K562 (cell line): ENCODE data around the gene MYADM. TPM values are rescaled to one million over a fixed set of nuclear protein-coding genes. Genes with fewer than 3 reads are reported as not detected.
A peak's percentile ranks its signal among the peaks of the same experiment; 100 is the strongest.

Experiments used
- BRCA1 ChIP-seq, 2 experiments: fragments of 450-650 bp in 1 of 2; sonication (generic) in 1 of 2; formaldehyde crosslinking in 1 of 2; IDR thresholded peaks; 2 replicates each; pipeline versions ENCODE4 v1.5.0 to v1.6.1; 2017 to 2020; ENCODE audit warnings: mild to moderate bottlenecking in 1 of 2, missing genetic modification reagents in 1 of 2
- GABPB1 ChIP-seq: sonication (generic); formaldehyde crosslinking; IDR thresholded peaks from 2 replicates; pipeline ENCODE4 v1.8.0; 2022; ENCODE audit warnings: mild to moderate bottlenecking, missing genetic modification reagents
- GABPB2 ChIP-seq: fragments of 250-450 bp; sonication (Bioruptor Pico); conservative IDR thresholded peaks from 2 replicates; pipeline ENCODE4 v1.5.1; 2021; ENCODE audit warnings: mild to moderate bottlenecking
- NR2C2 ChIP-seq, 2 experiments: fragments of 200-800 bp in 1 of 2; sonication (Bioruptor generic) in 1 of 2; sonication (generic) in 1 of 2; formaldehyde crosslinking in 1 of 2; IDR thresholded peaks; 2 replicates each; pipeline versions ENCODE4 v1.6.1 to v1.8.0; 2016 to 2022; ENCODE audit warnings: mild to moderate bottlenecking in 1 of 2, missing compliant biosample characterization in 1 of 2, missing genetic modification characterization in 1 of 2, missing genetic modification reagents in 1 of 2
- PTBP1 ChIP-seq: fragments of 200-400 bp; formaldehyde crosslinking; IDR thresholded peaks from 2 replicates; pipeline ENCODE4 v1.6.1; 2017; ENCODE audit warnings: low read depth, low read length
- TEAD4 ChIP-seq, 2 experiments: sonication (generic) in 1 of 2; formaldehyde crosslinking in 1 of 2; IDR thresholded peaks; 2 replicates each; pipeline versions ENCODE4 v1.6.1 to v1.8.0; 2012 to 2022; ENCODE audit warnings: borderline replicate concordance in 1 of 2, inconsistent platforms in 1 of 2, low read length in 1 of 2, mild to moderate bottlenecking in 1 of 2, missing genetic modification reagents in 1 of 2
- ZKSCAN1 ChIP-seq: fragments of 150-350 bp; IDR thresholded peaks from 2 replicates; pipeline ENCODE4 v1.6.1; 2016; ENCODE audit warnings: low read depth, low read length
- ZNF143 ChIP-seq: sonication (generic); formaldehyde crosslinking; IDR thresholded peaks from 2 replicates; pipeline ENCODE4 v1.9.0; 2022; ENCODE audit warnings: mild to moderate bottlenecking, missing genetic modification reagents
- polyA plus RNA-seq, 8 experiments: library from polyadenylated mRNA; depleted of rRNA in 4 of 8; stranded (reverse) in 5 of 8; unstranded in 3 of 8; fragments of >200 nt; fragmentation: Nextera tagmentation in 2 of 8; fragmentation: Illumina TruSeq in 1 of 8; extraction: Ambion mirVana in 2 of 8; extraction: Trizol in 1 of 8; gene quantifications; 2 replicates each; pipeline versions ENCODE4 v1.2.1 to v1.2.3, GENCODE V29; 2011 to 2014; ENCODE audit warnings: inconsistent platforms in 1 of 8, missing spikeins in 1 of 8
- total RNA-seq, 7 experiments: library from RNA; depleted of rRNA in 6 of 7; stranded (reverse); fragments of >200 nt in 6 of 7; fragmentation: Illumina TruSeq in 2 of 7; extraction: Trizol in 2 of 7; gene quantifications; 2 replicates each; pipeline versions ENCODE4 v1.2.1 to v1.2.3, GENCODE V29; 2011 to 2021; ENCODE audit warnings: low replicate concordance in 1 of 7
- TF ChIP-seq, protein P1 (sequence below): fragments of 250-450 bp; sonication (Bioruptor Pico); IDR thresholded peaks from 2 replicates; pipeline ENCODE4 v1.9.0; 2021; ENCODE audit warnings: mild to moderate bottlenecking
- TF ChIP-seq, protein P2 (sequence below): fragments of 450-650 bp; formaldehyde crosslinking; IDR thresholded peaks from 2 replicates; pipeline ENCODE4 v1.4.0; 2020; ENCODE audit warnings: mild to moderate bottlenecking
- TF ChIP-seq, protein P3 (sequence below): fragments of 250-450 bp; sonication (Bioruptor Pico); IDR thresholded peaks from 2 replicates; pipeline ENCODE4 v1.9.0; 2021; ENCODE audit warnings: mild to moderate bottlenecking, inconsistent platforms

The MYADM gene
- total and polyA plus RNA-seq, 9 of the 15 experiments (the other 6 are each of a cell fraction or from before 2014, with no cell fraction given) = 4.5 to 70.3 (median 14.4) TPM

DNA sequence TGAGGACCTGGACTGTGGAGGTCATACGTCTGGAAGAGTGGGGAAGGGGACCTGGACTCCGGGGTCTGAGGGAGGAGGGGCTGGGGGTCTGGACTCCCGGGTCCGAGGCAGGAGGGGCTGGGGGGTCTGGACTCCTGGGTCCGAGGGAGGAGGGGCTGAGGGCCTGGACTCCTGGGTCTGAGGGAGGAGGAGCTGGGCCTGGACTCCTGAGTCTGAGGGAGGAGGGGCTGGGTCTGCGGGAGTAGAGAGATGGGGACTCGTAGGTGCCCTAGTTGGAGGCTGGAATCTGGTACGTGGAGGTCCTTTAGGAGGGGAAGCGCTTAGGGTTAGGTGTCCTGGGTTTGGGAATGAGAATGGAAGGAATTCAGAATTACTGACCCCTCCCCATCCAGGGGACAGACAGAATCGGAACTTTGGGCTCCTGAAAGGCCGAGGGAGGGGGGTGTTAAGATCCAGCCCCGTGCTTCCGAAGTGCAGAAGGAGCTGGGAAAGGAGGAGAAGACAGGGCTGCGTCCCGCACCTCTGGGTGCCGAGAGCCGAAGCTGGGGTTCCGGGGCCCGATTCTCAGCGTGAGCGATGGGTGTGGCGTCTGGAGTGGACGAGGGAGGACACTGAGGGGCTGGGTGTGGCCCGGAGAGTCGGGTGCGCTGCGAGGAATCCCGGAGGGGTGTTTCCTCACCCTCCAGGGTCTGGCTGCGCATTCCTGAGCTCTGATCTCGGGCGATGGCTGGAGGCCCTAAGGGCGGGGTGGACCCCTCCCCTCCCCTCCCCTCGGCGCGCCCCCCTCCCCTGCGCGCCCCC, 608 bp downstream of the MYADM start (continued):
- no peak for TF ChIP-seq NR2C2 (CRISPR knock-in tag; IDR thresholded peaks at IDR 0.05)
- TF ChIP-seq NR2C2 (tag; IDR thresholded peaks at IDR 0.05) = no peak
- TF ChIP-seq BRCA1 (IDR thresholded peaks at IDR 0.05) = no peak
- no peak for TF ChIP-seq BRCA1 (CRISPR knock-in tag; IDR thresholded peaks at IDR 0.05)
- TF ChIP-seq TEAD4 (IDR thresholded peaks at IDR 0.05; ENCODE audit: low read length) = no peak
- no peak for TF ChIP-seq TEAD4 (CRISPR knock-in tag; IDR thresholded peaks at IDR 0.05; ENCODE audit: borderline replicate concordance)
- no peak for TF ChIP-seq ZKSCAN1
- peak; percentile 9; the same call in 1 of the 2 replicates for TF ChIP-seq GABPB1 (CRISPR knock-in tag)
- TF ChIP-seq, protein P1, sequence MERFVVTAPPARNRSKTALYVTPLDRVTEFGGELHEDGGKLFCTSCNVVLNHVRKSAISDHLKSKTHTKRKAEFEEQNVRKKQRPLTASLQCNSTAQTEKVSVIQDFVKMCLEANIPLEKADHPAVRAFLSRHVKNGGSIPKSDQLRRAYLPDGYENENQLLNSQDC (CRISPR knock-in tag) = no peak
- TF ChIP-seq PTBP1 = no peak
- no peak for TF ChIP-seq ZNF143 (CRISPR knock-in tag)
- TF ChIP-seq, protein P2, sequence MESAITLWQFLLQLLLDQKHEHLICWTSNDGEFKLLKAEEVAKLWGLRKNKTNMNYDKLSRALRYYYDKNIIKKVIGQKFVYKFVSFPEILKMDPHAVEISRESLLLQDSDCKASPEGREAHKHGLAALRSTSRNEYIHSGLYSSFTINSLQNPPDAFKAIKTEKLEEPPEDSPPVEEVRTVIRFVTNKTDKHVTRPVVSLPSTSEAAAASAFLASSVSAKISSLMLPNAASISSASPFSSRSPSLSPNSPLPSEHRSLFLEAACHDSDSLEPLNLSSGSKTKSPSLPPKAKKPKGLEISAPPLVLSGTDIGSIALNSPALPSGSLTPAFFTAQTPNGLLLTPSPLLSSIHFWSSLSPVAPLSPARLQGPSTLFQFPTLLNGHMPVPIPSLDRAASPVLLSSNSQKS (CRISPR knock-in tag) = no peak
- TF ChIP-seq GABPB2 (CRISPR knock-in tag) = no peak
- TF ChIP-seq, protein P3, sequence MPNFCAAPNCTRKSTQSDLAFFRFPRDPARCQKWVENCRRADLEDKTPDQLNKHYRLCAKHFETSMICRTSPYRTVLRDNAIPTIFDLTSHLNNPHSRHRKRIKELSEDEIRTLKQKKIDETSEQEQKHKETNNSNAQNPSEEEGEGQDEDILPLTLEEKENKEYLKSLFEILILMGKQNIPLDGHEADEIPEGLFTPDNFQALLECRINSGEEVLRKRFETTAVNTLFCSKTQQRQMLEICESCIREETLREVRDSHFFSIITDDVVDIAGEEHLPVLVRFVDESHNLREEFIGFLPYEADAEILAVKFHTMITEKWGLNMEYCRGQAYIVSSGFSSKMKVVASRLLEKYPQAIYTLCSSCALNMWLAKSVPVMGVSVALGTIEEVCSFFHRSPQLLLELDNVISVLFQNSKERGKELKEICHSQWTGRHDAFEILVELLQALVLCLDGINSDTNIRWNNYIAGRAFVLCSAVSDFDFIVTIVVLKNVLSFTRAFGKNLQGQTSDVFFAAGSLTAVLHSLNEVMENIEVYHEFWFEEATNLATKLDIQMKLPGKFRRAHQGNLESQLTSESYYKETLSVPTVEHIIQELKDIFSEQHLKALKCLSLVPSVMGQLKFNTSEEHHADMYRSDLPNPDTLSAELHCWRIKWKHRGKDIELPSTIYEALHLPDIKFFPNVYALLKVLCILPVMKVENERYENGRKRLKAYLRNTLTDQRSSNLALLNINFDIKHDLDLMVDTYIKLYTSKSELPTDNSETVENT (CRISPR knock-in tag) = no peak
- TF ChIP-seq, all 486 proteins: peak for 16
